Activated CD8-positive, alpha-beta T cell treated with anti-CD3 and anti-CD28 coated beads for 36 hours (primary cell): ENCODE data around the gene ICE1. TPM values are rescaled to one million over a fixed set of nuclear protein-coding genes. Genes with fewer than 3 reads are reported as not detected.

Experiments
- ATAC-seq: fragments of 200-7000 bp; cut with Tn5 transposase; one replicate; pipeline ENCODE4 v1.10.0; 2021; ENCODE audit warnings: mild to moderate bottlenecking, moderate library complexity
- CTCF ChIA-PET: fragments of 350-600 bp; sonication (Branson Sonifier 250); formaldehyde crosslinking; loops from one replicate; lab custom pipeline; 2021; ENCODE audit warnings: antibody characterized with exemption; lab: Charles Lee
- POLR2A ChIA-PET: fragments of 350-600 bp; sonication (Branson Sonifier 250); formaldehyde crosslinking; loops from one replicate; lab custom pipeline; 2021; ENCODE audit warnings: antibody characterized with exemption; lab: Charles Lee
- DNase-seq: peaks from one replicate; pipeline ENCODE4 v3.0.0-alpha.2; 2020
- H3K27ac Mint-ChIP-seq: one replicate; pipeline ENCODE4 v1.8.0; 2021; ENCODE audit warnings: mild to moderate bottlenecking, mixed read lengths
- H3K27me3 Mint-ChIP-seq: one replicate; pipeline ENCODE4 v1.8.0; 2021; ENCODE audit warnings: mixed read lengths
- H3K36me3 Mint-ChIP-seq: one replicate; pipeline ENCODE4 v1.8.0; 2021; ENCODE audit warnings: low read depth, mixed read lengths
- H3K4me1 Mint-ChIP-seq: one replicate; pipeline ENCODE4 v1.8.0; 2021; ENCODE audit warnings: low read depth, mixed read lengths
- H3K4me3 Mint-ChIP-seq: one replicate; pipeline ENCODE4 v1.8.0; 2021; ENCODE audit warnings: mild to moderate bottlenecking, moderate library complexity, mixed read lengths
- H3K9me3 Mint-ChIP-seq: one replicate; pipeline ENCODE4 v1.8.0; 2021; ENCODE audit warnings: mixed read lengths
- intact Hi-C: fragments of 100-400 bp; cut with micrococcal nuclease; formaldehyde crosslinking; loops from one replicate; pipeline ENCODE4 v1.10.0; 2022
- total RNA-seq, 2 experiments: library from RNA; stranded (reverse); gene quantifications; one replicate each; pipeline ENCODE4 v1.2.3, GENCODE V29; 2021
- TF ChIP-seq, protein P1 (sequence below): fragments of 200-600 bp; IDR thresholded peaks from one replicate; pipeline ENCODE4 v1.8.0; 2022; ENCODE audit warnings: antibody characterized with exemption, mild to moderate bottlenecking

The ICE1 gene
- total RNA-seq, 2 experiments from 2014 or later: 29.0 to 29.5 TPM

DNA sequence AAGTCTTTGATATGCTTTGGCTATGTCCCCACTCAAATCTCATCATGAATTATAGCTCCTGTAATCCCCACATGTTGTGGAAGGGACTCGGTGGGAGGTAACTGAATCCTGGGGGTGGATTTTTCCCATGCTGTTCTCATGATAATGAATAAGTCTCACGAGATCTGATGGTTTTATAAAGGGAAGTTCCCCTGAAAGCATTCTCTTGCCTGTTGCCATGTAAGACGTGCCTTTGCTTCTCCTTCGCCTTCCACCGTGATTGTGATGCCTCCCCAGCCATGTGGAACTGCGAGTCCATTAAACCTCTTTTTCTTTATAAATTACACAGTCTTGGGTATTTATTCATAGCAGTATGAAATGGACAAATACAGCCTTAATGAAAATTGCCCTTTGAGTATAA is 44.7 kb upstream of the ICE1 start:
- H3K4me3 Mint-ChIP-seq: no peak overlapping the region
- ChIA-PET CTCF (no interaction called here), POLR2A (no interaction called here)
- H3K36me3 Mint-ChIP-seq: no peaks in the 10 kb centered on the region
- no peak overlapping the region for H3K27ac Mint-ChIP-seq
- no peak for DNase-seq
- intact Hi-C loops: no loop called here
- H3K9me3 Mint-ChIP-seq: no peaks in the 10 kb centered on the region
- H3K27me3 Mint-ChIP-seq: no peaks in the 10 kb centered on the region
- TF ChIP-seq, protein P1, sequence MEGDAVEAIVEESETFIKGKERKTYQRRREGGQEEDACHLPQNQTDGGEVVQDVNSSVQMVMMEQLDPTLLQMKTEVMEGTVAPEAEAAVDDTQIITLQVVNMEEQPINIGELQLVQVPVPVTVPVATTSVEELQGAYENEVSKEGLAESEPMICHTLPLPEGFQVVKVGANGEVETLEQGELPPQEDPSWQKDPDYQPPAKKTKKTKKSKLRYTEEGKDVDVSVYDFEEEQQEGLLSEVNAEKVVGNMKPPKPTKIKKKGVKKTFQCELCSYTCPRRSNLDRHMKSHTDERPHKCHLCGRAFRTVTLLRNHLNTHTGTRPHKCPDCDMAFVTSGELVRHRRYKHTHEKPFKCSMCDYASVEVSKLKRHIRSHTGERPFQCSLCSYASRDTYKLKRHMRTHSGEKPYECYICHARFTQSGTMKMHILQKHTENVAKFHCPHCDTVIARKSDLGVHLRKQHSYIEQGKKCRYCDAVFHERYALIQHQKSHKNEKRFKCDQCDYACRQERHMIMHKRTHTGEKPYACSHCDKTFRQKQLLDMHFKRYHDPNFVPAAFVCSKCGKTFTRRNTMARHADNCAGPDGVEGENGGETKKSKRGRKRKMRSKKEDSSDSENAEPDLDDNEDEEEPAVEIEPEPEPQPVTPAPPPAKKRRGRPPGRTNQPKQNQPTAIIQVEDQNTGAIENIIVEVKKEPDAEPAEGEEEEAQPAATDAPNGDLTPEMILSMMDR: no peak
- ATAC-seq: no peak
- H3K4me1 Mint-ChIP-seq: no peaks in the 10 kb centered on the region

DNA sequence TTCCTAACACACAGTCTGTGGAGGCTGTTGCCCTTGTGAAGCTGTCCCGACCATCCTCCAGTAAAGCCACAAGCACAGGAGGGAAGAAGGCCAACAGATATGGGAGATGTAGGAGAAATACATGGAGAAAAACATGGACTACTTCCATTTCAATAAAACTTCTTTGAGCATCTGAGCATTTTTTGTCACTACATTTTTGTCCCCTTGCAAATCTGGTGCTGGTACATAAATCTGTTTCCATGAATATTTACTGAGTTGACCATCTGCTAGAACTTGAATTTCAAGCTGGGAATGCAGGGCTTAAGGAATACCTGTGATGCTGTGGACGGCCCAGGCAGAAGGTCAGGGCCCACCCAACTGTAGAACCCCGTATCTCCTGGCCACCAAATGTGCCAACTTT is 43.9 kb upstream of the ICE1 start:
- no peak overlapping the region for H3K4me3 Mint-ChIP-seq
- H3K4me1 Mint-ChIP-seq: no peaks in the 10 kb centered on the region
- H3K9me3 Mint-ChIP-seq: no peaks in the 10 kb centered on the region
- intact Hi-C loops: no loop called here
- TF ChIP-seq, protein P1: no peak
- no peak overlapping the region for H3K27ac Mint-ChIP-seq
- POLR2A ChIA-PET: no interaction called here
- ATAC-seq (no peak), DNase-seq (no peak)
- CTCF ChIA-PET: no interaction called here
- no peaks in the 10 kb centered on the region for H3K36me3 Mint-ChIP-seq
- no peaks in the 10 kb centered on the region for H3K27me3 Mint-ChIP-seq

DNA sequence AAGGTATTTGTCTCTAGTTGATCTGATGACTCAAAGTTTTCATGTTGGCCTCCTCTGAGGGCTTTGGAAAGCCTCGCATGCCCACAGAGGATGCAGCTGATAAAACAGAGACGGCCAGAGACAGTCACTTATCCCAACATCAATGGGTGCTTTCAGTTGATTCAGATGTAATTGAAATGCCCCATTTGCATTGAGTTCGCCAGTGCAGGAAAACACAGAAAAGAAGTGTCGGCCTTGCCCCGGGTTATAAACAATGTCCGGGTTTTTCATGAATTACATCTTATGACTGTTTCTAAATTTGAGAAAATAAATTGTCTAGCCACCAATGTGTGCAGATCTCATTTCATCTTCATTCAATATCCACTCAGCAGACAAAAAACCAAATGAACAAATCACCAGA is 42.2 kb upstream of the ICE1 start:
- no peaks in the 10 kb centered on the region for H3K9me3 Mint-ChIP-seq
- no peak overlapping the region for H3K4me3 Mint-ChIP-seq
- H3K4me1 Mint-ChIP-seq: no peaks in the 10 kb centered on the region
- no peaks in the 10 kb centered on the region for H3K27me3 Mint-ChIP-seq
- TF ChIP-seq, protein P1: no peak
- intact Hi-C loops: no loop called here
- H3K27ac Mint-ChIP-seq: no peak overlapping the region
- ChIA-PET CTCF (no interaction called here), POLR2A (no interaction called here)
- DNase-seq (no peak), ATAC-seq (no peak)
- H3K36me3 Mint-ChIP-seq: no peaks in the 10 kb centered on the region

DNA sequence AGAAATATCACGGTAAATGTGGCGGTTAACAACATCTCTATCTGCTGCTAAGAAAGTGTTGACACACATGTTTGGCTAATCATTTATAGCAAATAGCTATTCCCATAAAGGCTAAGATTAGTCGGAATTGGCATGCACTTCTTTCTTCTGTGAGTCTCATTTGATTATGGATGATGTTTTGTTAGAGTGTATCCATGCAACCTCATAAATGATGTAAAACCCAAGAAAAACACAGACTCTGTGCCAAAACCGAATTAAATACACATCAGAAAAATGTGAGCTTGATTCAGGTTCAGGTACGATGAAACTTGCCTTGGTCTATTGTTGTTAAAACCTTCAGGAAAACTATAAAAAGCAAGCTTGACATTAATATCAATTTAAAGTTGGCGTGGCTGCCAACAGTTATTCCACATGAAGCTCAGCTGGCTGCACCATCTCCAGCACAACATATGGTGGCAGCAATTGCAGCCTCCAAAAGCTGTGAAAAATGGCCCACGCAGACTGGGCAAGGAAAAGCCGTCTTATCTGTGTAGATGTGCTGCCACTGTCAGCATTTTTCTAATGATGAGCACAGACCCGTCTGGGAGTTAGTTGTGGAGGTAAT is 41.1 kb upstream of the ICE1 start:
- Mint-ChIP-seq H3K27ac (no peak overlapping the region), H3K36me3 (no peaks in the 10 kb centered on the region), H3K27me3 (no peaks in the 10 kb centered on the region), H3K4me3 (no peak overlapping the region), H3K9me3 (no peaks in the 10 kb centered on the region), H3K4me1 (no peaks in the 10 kb centered on the region)
- ATAC-seq (no peak), DNase-seq (no peak)
- intact Hi-C loops: no loop called here
- TF ChIP-seq, protein P1: no peak
- CTCF ChIA-PET: interaction anchor here (0.5 kb wide), 1 partner anchor 241 kb away, joined by 3 read pairs; no protein-coding TSS in a partner anchor
- POLR2A ChIA-PET: no interaction called here

DNA sequence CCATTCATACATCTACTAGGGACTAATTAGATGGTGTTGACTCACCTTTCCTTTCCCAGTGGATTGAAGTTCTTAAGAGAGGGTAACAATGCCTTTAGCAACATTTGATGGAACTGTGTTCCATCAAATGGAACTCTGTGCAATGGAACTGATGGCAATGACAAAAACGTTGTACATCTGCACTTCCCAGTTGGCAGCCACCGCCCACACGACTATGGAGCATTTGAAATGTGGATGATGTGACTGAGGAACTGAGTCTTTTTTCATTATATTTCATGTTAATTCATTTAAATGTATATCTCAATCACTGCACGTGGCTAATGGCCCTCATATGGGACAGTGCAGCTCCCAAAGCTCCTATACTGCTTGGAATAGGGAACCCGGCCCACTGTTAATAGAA is 39.0 kb upstream of the ICE1 start:
- POLR2A ChIA-PET: no interaction called here
- no peaks in the 10 kb centered on the region for H3K36me3 Mint-ChIP-seq
- ATAC-seq (no peak), DNase-seq (no peak)
- no peaks in the 10 kb centered on the region for H3K9me3 Mint-ChIP-seq
- TF ChIP-seq, protein P1: no peak
- intact Hi-C loops: no loop called here
- no peak overlapping the region for H3K27ac Mint-ChIP-seq
- H3K27me3 Mint-ChIP-seq: no peaks in the 10 kb centered on the region
- no peaks in the 10 kb centered on the region for H3K4me1 Mint-ChIP-seq
- CTCF ChIA-PET: no interaction called here
- H3K4me3 Mint-ChIP-seq: no peak overlapping the region
